Activated CD4-positive, CD25-positive, alpha-beta regulatory T cell treated with anti-CD3 and anti-CD28 coated beads, Interleukin-2, amount 50 U/mL, for 24 hours (primary cell): ENCODE measurements around the gene APLP2.

Experiments
- ATAC-seq, 2 donors: fragments of 150-1000 bp; cut with Tn5 transposase; one replicate each; pipeline ENCODE4 v1.10.0; 2021; ENCODE audit warnings: mild to moderate bottlenecking in 1 of 2, moderate library complexity in 1 of 2

APLP2 gene

DNA sequence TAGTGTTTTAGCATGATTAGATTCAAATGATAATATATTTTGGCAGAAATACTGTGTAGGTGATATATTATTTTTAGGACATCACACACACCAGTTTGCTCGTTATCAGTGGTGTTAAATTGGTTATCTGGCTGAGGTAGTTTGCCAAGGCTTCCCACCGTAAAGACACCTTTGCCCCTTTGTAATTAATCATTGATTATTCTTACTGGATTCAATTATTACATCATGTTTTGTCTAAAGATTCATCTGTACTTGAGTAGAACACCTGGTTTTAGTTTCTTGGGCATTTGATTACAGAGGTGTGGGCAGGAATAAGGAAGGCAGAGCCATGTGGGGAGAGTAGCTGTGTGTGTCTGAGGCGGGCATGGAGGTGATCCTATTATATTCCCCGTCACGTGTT lies 50.4 kb downstream of the APLP2 start:
- ATAC-seq: no peak

DNA sequence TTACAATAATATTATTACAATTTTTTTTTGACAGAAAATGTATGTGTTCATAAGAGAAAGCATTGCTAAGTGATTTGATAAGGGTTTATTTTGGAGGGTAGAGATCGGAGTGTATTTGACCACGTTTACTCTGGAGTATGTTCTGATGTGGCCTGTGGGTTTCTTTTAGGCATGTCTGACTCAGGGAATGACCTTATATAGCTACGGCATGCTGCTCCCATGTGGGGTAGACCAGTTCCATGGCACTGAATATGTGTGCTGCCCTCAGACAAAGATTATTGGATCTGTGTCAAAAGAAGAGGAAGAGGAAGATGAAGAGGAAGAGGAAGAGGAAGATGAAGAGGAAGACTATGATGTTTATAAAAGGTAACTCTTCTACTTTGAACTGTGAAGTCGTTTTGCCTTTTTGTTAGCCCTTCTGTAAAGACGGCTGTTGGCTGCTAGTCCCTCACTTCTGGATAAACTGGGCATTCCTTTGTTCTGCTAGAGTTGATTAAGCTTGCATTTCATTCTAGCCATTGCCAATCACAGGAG lies 51.8 kb downstream of the APLP2 start:
- ATAC-seq: peak; percentile 68 to 72

DNA sequence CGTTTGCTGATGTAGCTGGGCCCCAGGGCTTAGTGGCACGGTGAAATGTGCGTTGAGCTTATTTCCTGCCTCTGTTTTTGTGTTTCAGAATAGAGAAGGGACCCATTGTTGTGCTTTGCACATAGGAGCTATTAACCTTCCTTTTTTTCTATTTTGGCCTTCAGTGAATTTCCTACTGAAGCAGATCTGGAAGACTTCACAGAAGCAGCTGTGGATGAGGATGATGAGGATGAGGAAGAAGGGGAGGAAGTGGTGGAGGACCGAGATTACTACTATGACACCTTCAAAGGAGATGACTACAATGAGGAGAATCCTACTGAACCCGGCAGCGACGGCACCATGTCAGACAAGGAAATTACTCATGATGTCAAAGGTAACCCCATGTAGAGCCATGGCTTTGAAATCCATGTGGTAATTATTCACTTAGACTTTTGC lies 52.5 kb downstream of the APLP2 start:
- ATAC-seq: peak; percentile 77 to 78

DNA sequence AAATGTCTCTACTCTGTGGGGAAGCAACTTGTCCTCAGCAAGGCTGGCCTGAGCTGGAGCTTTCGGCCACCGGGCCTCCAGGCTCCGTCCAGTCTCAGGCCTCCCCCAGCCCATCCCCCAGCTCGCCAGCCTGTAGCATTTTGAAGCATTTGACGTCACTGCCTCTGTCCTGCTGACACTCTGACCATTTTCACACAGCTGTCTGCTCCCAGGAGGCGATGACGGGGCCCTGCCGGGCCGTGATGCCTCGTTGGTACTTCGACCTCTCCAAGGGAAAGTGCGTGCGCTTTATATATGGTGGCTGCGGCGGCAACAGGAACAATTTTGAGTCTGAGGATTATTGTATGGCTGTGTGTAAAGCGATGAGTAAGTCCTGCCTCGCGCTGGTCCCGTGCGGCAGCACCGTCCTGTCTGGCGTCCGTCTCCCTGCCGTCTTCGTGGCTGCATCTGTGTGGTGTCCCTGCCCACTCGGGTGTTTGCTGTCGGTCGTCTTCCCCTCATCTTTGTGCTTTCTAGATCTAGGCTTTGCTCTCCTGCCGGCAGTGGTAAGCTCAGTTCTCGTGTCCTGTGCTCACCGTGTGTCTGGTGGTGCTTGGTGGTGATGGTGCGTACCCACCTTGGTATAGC lies 53.8 kb downstream of the APLP2 start:
- ATAC-seq: no peak

DNA sequence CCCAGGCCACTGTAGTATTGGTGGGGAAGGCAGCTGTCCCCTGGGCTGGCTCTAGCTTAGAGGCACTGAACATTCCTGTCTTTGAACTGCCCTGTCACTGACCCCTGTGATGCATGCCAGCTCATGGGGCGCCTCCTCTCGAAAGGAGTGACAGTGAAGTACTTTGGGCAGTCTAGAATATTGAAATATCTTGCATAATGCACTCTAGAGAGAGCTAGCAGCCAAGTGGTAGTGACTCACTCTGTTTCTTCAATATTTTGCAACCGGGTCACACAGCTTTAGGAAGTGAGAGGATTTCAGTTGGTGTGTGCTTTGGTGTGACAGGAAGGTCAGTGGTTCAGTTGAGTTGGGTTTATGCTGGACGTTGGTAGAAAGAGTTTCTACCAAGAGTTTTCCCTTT lies 54.4 kb downstream of the APLP2 start:
- ATAC-seq: no peak

DNA sequence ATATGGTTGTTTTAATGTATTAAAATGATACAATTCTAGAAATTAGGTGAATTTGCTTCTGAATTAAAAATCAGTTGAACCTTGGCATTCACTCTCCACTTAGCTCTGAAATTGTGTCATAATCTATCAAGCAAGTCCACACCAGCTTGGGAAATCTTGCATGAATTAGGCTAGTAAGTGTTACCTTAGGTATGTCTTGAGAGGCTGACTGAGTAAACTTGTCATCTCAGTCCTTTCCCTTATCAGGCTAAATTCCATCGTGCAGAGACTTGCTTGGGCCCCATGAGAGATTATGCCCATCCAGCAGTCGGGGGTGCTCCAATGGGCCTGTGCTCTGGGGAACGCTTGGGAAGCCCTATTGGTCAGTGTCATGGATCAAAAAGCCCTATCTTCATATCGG lies 55.9 kb downstream of the APLP2 start:
- no peak for ATAC-seq

DNA sequence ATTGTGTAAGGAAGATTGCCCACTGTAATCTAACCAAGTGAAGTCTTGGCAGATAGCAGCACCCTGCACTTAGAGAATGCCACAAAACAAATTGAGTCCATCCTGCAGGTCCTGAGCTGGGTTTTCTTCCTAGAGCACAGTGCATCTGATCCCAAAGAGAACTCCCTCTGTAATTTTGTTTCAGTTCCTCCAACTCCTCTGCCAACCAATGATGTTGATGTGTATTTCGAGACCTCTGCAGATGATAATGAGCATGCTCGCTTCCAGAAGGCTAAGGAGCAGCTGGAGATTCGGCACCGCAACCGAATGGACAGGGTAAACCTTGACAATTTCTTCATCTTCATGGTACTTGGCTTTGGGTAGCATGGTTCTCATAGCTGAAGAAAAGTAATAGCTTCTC lies 56.8 kb downstream of the APLP2 start:
- no peak for ATAC-seq

DNA sequence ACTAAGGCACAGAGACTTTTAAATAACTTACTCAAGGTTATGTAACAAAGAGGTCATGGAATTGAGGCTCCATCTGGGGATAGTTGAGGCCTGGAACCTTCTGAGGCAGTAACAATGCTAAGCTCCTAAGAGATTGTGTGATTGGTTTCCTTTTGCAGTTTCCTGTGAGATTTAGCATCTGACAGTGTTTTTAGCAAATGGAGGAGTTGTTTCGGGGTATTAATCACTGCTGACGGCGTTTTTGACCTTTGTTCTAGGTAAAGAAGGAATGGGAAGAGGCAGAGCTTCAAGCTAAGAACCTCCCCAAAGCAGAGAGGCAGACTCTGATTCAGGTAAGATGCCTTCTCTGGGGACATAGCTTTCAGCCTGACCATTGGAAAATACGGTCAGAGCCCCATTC lies 57.8 kb downstream of the APLP2 start:
- ATAC-seq: no peak

DNA sequence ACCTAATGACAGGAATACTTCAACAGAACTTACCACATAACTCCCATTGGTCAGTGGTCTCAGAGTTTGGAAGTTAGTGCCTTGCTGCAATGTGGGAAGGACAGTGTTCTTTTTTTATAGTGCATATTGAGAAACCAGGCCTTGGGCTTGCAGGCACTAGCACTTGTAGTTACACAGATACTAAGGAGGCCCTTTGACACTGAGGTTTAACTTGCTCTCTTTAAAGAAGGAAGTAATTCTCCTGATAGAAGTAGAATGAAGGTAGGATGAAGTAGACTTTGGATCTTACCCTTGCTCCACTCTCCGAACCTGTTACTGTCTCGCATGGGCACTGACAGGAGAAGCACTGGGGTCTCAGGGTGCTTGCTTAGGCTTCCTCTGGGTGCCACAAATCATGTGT lies 58.9 kb downstream of the APLP2 start:
- ATAC-seq: no peak

DNA sequence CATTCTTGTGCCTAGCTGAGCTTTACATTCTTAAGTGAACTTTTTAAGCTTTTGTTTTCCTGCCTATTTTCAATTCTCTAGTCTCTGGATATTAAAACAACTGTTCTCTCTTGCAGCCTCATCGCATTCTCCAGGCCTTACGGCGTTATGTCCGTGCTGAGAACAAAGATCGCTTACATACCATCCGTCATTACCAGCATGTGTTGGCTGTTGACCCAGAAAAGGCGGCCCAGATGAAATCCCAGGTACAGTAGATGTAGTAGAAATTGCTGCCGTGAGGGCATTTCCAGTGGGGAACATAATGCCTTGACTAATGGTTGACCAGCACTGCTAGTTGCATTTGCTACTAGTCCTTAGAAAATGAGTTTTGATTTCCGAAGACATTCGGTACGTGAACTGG lies 60.2 kb downstream of the APLP2 start:
- no peak for ATAC-seq

DNA sequence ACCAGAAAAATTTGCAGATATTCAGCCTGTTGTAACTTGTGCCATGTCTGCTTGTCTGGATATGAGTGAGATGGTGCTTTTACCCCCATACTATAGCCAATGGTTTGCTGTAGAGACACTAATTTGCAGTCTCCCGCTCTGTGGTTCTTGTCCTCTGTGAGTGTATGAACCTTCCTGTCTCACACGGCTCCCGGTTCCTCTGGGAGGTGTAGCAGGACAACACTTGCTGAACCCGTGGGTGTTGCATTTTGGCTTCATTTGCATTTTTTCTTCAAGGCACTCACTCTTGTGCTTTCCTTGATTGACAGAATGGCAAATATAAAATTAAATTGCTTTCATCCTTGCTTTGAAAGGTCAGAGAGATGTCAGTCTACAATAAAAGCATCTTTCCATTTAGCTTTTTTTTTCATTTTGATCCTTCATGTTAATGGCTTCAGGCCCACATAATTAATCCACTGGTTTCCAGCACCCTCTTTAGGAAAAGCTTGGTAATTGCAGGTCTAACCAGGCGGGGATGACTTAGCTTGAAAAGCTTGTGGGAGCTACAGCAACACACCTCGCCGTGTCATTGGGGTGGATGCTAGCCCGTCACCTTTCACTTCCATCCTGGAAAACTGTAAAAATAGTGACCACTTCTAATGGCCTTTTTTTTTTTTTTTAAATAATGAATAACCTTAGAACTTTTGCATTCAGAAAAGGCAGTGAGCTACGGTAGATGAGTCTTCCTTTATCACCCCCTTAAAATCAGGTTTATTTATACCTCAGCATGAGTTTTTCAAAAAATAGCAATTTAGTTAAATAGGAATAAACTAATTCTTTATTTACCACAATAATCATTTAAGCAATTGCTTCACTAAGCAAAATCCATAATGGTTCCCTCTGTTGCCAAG lies 62.5 kb downstream of the APLP2 start:
- peak; percentile 65 to 75 for ATAC-seq

DNA sequence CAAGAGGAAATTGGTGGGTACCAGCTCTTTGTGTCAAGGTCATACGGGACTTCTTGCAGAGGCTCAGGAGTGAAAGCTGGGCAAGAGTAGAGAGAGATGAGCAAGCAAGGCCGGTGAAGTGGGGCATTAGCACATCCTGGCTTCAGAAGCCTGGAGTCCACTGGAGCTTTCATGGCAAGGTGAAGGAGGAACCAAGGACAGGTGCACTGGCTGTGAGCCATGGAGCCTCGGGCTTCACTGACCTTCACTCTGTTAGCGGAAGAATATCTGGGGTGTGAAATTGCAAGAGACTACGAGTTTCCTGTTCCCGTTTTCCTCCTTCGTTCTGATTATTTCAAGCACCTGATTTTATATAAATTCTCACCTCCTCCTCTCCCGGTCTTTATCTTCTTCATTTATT lies 64.0 kb downstream of the APLP2 start:
- no peak for ATAC-seq

DNA sequence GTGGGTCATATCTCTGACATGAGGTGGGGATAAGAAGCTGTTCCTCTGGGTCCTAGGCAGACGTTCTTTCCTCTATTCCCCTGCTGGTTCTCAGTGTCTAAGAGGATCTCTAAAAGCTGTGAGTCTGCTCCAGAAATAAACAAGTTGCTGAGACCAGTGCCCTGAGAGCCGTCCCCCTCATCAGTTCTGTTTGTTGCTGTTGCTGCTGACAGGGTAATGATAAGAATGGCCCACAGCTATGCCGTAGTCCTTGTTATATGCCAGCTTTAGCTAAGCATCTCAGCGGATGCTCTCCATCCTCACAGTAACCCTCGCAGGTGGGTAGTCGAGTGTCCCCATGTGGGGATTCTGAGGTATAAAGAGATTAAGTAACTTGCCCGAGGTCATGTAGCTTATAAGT lies 66.4 kb downstream of the APLP2 start:
- no peak for ATAC-seq

DNA sequence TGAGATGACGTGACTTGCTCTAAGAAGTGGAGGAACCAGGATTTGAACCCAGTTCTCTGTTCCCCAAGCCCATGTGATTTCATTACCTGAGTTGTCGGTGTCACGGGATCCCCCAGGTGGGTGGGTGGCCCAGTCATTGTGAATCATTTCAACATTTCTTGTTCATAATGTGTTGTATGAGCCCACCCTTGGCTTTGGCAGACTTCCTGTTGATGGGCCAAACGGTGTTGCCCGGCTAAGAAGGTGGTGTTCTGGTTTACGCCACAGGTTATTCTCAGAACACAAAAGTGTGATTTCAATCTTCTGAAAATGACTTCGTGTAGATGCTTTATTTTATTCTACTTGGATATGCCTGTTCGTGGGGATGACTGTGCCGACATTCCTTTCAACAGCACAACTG lies 68.3 kb downstream of the APLP2 start:
- ATAC-seq: no peak

DNA sequence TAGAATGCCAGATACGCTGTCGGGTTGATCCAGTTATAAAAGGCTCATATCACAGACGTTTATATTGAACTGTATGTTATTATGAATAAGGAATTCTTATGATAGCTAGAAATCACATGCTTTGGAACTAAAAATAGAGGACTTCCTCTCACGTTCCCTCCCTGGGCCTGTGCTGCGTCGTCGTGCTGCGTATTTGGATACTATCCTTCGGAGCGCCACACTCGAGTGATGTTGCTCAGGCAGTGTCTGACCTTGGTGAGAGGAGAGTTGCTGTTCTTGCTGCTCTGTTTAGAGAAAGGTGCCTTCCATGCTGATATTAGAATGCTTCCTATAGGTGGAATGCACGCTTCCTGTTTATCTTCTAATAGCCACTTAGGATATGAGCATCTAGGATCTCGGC lies 69.7 kb downstream of the APLP2 start:
- no peak for ATAC-seq

DNA sequence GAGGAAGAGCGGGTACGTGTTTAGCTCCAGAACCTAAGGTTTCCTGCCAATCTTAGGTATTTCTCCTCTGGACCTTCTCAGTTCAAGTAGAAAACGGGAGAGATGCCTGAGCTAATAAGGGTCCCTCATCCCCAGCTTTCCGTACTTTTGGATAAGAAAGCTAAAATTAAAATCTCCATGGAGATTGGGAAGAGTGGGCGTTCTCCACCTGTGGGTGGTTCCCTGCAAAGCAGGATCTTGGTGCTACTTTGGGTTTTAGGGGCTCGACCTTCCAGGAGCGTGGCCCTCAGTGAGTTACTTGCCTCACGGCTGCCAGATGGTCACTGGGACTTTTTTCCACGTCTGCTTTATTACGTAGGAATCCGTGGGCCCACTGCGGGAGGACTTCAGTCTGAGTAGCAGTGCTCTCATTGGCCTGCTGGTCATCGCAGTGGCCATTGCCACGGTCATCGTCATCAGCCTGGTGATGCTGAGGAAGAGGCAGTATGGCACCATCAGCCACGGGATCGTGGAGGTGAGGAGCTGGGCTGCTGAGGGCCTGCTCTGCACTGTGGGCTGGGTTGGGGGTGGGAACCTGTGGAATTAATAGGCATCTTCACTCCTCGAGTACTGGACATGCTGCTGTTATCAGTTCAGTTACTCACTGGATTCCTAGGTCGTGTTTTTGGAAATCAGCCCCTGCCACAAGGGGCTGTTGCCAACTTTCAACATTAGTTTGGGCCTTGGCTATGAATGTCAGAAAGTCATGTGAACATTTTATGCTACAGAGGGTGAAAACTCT lies 72.1 kb downstream of the APLP2 start:
- no peak for ATAC-seq

DNA sequence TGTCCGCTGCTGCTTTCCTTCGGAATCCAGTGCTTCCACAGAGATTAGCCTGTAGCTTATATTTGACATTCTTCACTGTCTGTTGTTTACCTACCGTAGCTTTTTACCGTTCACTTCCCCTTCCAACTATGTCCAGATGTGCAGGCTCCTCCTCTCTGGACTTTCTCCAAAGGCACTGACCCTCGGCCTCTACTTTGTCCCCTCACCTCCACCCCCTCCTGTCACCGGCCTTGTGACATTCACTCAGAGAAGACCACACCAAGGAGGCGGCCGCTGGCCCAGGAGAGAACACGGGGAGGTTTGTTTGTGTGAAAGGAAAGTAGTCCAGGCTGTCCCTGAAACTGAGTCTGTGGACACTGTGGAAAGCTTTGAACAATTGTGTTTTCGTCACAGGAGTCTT lies 74.4 kb downstream of the APLP2 start:
- ATAC-seq: no peak

DNA sequence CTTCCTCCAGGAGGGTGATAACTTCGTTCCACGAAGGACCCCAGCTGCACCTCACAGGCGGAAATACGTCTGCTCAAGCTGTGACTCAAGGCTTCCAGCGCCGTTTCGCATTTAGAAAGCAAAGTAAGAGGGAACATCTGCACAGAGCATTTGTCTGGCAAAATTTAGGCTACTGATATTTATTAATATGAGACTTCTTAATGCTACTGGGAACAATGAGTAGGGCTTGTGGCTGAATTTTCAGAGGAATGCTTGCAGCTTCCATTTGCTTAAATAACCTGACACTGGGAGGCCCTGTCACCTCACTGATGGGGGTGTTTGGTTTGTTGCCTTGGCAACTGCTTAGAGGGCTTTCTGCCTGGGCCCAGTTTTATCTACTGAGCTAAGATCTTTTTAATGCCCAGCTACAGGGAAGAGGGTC lies 75.2 kb downstream of the APLP2 start:
- no peak for ATAC-seq

DNA sequence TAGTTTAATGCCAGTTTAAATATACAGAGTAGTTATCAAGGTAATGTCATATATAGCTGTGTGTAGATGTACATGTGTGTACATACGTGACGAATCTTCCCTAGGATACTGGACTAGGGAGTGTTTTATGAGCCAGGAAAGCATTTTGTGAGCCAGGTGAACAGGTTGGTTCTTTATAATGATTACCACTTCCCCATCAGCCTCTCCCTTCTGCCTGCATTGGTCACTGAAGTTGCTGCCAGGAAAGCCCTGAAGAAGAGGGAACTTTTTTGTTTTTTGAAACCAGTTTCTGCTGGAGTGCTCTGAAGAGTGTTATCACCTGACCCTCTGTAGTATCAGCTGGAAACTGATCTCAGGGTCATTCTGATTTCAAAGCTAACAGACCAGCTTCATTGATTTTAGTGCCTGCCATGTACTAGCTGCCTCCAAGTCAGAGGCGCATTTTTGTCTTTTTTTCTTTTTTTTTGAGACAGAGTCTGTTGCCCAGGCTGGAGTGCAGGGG lies 75.7 kb downstream of the APLP2 start:
- ATAC-seq: no peak

DNA sequence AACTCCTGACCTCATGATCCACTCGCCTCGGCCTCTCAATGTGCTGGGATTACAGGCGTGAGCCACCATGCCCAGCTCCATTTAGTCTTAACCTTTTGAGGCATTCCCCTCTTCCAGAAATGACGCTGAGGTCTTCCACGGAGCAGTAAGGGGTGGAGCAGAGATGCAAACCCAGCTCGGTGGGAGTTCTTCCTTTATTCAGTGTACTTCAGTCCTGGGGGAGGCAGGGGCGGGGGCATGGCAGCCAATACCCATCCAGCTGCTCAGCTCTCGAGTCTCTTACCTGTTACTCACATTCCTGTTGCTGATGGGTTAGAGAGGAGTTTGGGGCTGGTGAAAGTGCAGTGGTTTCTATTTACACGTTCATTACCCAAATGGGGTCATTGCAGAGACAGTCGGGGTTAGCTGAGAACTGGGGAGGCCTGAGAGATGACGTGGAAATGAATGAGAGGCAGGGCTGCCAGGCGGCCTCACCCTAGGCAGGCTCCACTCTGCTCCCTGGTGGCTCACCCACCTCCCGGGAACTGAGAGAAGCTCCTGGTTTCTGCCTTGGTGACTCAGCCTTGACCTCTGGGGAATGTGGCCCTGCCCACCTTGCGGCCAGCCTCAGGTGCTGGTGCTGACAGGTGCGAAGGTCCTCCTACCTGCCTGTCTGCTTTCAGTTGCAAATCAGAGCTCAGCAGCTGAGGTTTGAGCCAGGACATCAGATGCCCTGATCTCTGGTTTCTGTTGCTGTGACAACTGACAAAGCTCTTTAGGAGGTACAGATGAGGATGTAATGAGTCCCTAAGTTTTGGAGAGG lies 76.5 kb downstream of the APLP2 start:
- peak in 1 of 2 donors; percentile 20 for ATAC-seq

DNA sequence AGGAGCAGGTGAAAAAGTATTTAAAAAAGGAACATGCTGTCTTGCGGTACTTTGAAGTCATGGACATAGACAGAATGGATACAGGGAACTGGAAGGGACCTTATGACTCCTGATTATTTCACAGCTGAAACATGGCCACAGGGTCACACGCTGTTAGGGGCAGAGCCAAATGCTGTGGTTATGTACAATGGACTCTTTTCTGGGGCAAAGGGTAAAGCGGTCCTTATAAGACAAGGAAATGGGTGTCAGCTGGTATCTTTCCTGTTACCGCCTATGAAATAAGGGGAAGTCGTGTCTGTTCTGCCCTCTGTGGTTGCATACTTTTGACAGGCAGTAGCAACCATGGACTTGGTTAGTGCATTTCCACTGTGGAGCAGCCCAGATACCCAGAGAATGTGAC lies 77.1 kb downstream of the APLP2 start:
- peak in 1 of 2 donors; percentile 38 for ATAC-seq

DNA sequence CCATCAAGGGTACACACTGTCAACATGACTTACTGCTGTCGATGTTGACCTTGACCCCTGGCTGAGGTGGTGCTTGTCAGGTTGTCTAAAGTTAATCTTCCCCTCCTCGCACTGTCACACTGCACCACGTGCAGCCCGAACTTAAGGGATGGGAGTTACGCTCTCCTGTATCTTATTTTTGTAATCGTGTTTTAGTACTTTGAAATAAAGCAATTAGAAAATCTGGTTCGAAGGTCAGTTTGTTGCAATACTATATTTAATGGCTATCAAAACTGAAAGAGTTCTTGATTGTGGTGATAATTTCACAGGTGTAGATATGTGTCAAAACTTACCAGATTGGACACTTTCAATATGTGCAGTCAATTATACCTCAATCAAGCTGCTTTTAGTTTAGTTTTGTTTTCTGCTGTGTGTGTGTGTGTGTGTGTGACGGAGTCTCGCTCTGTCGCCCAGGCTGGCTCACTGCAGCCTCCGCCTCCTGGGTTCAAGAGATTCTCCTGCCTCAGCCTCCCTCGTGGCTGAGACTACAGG lies 79.2 kb downstream of the APLP2 start:
- no peak for ATAC-seq
